HG02938 (cell line): ENCODE data around the gene GPRC5C.

Experiments
- ATAC-seq: cut with Tn5 transposase; IDR thresholded peaks from one replicate; pipeline ENCODE4 v1.9.1; 2021; ENCODE audit warnings: mild to moderate bottlenecking, moderate library complexity; ENCODE audit not compliant: unreplicated experiment

The GPRC5C gene

DNA sequence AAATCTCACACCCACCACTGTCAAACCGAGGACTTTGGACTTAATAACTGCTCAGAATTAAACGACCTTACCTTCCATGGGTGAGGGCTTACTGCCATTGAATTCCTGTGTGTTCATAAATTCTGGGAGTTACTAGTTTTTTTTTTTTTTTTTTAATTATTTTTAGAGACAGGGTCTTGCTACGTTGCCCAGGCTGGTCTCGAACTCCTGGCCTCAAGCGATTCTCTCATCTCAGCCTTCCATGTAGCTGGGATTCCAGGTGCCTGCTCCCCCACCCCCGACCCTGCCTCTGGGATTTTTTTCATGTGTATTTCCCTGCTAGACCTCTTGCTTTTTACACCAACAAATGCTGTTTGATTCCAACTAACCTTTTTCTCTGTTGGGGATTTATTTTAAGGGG, 19.7 kb downstream of the GPRC5C start:
- ATAC-seq, result no peak

DNA sequence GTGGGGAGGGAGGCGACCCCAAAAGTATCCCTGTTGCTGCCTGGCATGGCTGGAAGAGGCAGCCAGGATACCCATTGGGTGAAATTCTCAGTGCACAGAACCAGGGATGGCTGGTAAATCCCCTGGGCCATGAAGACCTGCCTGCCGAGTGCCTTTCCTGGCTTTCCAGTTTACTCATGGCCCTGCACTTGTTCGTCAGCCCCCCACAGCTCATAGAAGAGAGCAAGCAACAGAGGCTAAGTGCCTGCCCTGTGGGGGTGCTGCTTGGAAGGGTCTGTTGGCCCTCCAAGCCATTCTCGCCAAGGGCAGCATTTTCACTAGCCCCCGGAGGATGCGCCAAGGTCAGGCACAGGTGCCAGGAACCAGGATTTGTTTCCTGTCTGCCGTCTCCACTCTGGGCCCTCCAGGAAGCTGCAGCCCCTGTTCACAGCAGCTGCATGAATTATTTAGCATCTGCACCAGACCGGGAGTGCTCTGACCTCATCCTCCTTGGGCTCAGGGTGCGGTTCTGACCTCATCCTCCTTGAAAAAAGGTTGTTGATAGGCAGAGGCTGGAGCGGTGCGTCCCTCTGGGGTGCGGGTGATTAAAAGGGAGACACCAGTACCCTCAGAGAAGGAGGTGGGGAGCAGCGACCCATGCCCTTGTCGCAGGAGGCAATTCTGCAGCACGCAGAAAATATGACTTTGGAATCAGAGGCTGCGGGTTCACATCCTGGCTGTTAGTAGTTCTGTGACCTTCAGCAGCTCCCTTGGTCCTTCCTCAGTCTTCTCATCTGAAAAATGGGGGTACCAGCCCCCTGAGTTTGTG, 20.3 kb downstream of the GPRC5C start:
- no peak for ATAC-seq

DNA sequence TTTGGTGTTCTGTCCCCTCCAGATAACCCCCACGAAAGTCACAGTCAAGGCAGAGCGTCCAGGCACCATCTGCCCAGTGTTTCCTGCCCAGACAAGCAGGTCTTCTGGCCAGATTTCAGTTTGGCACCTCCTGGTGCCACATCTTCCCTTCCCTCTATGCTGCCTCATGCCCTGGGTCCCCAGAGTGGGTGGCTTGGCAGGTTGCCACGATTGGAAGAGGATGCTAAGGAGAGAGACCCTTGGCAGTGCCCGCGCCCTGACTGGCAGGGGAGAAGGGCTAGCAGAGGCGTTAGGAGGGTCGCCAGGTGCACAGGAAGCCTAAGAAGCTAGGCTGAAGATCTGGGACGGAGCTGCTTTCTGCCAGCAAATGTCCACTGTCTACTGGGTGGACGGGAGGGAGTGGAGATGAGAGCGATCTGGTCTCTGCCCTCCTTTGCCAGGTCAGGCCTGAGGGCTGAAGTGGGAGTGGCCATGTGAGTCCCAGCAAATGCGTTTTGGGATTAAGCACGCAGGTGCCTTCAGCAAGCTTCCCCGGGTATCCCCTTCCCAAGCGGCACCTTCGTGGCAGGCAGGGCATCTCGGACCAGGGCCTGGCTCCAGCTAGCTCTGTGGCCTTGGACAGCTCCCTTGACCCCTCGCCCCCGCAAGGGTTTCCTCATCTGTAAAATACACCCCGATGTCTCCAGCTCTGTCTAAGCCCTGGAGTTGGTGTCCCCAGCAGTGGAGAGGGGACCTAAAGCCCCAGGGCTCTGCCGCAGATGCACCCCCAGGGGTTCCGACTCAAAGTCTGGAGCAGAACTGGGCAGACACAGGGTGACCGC, 21.2 kb downstream of the GPRC5C start:
- no peak for ATAC-seq

DNA sequence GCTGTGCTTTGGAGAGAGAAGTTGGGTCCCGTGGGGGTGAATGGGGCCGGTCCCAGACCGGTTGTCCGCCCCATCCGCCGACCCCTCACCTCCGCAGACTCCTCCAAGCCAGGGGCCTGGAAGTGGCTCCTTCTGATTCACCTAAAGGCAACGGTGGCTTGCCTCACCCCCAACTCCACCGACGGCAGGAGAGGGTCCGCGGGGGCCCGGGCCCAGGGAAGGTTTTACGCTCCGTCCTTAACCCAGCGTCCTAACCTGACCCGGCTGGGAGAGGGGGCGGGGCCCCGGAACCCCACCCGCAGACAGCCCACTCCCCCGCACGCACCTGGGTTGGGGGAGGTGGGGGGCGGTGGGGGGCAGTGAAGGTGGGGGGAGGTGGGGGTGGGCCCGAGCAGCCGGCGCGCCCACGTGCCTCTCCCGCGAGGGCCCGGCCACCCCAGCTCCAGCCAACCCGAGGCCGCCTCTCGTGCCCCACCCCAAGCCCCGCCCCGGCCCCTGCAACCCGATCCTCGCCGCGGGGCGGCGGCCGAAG, 21.8 kb downstream of the GPRC5C start:
- peak; percentile 17 for ATAC-seq

DNA sequence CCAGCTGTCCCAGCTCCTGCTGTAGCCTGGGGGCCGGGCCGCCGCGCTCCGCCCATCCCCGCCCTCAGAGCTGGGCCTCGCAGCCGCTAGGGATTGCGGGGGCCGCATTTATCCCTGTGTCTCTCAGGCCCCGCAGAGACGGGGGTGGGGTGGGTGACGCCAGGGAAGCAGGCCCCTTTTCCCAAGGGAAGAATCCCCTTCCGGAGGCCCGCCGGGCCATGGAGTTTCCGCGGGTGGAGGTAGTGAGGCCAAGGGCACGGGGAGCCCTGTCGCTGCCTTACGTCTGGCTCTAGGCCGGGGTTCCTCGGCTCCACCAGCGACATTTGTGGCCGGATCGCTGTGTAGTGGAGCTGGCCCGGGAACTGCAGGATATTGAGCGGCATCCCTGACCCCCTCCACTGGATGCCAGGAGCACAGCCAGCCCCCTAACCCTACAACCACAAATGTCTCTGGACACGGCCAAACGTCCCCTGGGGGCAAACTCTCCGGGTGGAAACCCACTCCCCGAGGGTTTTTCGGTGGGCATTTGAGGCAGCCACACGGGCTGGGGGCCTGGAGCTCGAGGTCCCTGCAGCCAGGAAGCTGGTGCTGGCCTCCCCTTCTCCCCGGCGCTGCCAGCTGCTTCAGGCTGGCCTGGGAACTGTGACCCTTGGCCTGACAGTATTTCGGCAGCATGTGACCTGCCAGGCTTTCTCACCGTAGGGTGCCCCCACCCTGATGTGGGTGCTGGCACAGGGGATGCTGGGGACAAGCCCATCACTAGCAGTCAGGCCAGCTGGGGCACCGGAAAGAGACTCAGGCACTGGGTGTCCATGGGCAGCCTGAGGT, 22.5 kb downstream of the GPRC5C start:
- ATAC-seq, result peak; percentile 68

DNA sequence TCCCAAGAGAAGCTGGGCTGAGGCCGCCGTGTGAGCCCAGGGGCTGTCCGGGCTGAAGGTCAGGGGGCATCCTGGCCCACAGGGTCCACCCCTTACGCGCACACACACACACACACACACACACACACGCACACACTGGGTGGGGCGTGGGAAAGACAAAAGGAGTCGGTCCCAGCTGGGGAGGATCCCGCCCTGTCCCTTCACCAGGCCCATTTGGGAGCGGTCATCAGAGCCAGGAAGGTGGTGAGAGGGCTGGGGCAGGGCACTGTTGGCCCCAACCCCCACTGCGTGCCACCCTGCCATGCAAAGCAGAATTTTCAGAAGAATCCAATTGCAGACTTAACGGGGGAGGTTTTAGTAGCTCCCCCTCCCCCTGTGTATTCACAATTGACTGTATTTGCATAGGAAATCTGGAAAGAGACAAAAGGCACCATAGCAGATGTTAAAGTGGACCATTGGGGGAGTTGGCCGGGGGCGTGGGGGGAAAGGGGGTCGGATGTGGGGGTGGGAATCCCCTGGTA, 23.2 kb downstream of the GPRC5C start:
- ATAC-seq, result no peak

DNA sequence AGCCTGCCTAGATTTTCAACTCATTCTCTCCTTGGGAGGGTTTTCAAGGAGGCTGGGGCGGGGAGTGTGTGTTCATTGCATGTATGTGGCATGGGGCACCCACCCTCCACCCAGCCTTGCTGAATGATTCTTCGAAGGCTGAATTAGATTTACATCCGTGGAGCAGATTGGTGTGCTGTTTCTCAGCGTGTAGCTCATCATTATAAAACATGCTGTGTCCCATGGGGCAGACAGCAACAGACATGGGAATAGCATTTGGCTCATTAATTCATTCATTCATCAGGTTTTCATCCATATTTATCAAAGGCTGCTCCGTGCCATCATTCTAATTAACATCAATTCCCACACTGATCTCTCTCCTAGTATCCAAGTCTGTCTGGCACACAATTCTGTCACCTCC, 23.9 kb downstream of the GPRC5C start:
- ATAC-seq, result no peak

DNA sequence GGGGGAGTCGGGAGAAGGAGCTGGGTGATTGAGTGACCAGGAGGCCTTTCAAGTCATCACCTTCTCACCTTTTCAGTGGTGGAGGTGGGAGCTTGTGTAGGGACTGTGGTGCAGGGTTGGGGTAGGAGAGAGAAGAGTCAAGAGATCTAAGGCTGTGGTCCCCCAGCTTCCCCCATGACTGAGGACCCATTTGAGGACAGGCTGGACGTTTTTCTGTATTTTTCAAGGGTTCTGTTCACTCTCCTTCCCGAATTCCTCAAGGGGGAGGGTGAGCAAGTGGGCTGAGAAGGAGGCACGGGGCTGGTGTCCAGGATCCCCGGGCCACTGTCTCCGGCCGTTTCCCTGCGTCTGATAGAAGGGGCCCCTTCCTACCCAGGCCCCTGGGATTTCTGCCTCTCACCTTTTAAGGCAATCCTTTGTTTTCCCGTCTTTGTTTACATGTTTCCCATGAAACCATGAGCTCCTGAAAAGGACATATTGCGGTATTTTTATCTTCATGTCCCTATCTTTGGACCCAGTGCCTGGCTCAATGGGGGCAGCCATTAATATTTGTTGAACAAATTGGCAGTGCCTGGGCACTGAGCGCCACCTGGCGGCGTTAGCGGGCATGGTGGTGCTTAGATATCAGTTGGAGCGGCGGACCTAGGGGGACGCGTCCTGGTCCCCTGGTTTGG, 25.4 kb downstream of the GPRC5C start:
- ATAC-seq, result no peak

DNA sequence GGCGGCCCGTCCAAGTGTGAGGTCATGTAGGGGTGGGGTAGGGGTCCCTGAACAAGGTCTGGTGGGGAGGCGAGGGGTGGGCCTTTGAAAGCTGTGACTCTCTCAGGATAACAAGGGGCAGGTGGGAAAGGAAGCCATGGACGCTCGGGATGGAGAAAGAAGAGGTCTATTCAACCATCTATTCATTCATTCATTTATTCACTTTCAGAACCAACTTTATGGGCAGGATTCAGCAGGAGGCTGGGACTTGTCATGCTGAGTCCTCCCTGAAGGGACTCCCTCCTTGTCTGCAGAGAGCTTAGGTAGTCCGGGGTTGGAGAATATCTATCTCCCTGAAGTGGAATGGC, 25.9 kb downstream of the GPRC5C start:
- ATAC-seq, result no peak

DNA sequence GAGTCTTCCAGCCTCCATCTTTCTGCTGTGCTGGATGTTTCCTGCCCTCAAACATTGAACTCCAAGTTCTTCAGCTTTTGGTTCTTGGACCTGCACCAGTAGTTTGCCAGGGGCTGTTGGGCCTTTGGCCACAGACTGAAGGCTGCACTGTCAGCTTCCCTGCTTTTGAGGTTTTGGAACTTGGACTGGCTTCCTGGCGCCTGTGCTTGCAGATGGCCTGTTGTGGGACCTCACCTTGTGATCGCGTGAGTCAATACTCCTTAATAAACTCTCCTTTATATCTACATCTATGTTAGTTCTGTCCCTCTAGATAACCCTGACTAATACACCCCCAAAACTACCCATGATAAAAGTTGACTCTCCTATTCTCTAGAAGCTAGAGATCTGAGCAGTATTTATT, 26.9 kb downstream of the GPRC5C start:
- no peak for ATAC-seq

DNA sequence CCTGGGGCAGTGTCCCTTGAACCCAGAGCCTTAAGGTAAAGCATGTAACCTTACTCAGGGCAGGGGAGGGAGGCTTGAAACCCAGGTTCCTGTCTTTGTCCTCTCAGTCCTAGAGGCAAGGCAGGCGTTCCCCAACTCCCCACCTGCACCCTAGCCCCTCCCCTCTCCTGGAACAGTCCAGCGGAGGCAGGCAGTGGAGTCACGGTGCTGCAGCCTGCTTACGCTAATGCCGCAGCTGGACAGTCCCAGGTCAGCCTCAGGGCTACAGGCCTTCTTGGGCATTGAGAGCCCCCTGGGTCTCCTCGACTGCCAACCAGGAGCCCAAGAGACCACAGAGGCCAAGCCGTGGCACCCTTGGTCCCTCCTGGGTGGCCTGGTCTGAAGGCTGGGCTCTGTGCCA, 27.7 kb downstream of the GPRC5C start:
- ATAC-seq, result no peak

DNA sequence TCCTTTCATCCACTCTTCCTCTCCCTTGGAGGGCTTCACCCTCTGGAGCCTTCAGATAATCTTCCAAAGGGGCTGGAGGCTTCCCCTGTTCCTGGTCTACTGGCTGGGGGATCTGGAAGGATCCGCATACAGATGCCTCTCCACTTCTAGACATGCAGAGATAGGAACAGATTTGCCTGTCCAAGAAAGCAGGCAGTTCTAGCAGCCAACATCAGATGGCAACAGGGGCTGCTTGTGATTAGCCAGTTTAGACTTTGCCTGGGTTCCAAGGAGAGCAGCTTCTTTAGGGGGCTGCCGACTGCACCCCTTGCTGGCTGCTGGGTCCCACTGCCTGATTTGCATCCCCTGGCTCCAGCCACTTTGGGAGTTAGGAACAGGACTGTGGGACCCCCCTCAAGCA, 28.4 kb downstream of the GPRC5C start:
- no peak for ATAC-seq

DNA sequence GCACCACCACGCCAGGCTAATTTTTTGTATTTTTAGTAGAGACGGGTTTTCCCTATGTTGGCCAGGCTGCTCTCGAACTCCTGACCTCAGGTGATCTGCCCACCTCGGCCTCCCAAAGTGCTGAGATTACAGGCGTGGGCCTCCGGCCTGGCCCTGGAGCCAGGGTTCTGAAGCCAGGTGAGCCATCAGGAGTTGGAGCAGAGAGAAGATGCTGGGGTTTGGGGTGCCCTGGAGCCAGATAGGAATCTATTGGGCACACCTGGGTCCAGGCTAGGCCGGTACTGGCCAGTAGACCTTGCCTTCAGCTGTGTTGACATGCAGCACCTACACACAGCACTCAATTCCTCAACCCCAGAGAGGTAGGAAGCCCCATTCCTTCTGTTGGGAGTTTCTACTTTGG, 29.1 kb downstream of the GPRC5C start:
- no peak for ATAC-seq

DNA sequence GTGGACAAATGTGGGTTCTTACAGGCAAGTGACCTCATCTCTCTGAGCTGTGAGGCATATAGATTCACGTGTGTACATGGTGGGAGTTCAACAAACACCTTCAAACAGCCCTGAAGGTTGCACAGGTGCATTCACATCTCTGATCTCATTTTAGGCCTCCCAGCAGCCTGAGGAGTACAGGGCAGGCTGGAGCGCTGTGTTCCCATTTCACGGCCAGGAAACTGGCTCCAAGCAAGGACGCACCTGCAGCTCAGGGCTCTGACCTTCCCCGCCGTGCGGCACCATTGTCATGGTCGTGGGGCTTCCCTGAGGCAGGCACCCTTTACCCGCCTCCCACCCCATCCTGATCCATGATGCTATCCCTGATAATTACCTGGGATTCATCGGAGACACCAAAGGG, 29.7 kb downstream of the GPRC5C start:
- no peak for ATAC-seq

DNA sequence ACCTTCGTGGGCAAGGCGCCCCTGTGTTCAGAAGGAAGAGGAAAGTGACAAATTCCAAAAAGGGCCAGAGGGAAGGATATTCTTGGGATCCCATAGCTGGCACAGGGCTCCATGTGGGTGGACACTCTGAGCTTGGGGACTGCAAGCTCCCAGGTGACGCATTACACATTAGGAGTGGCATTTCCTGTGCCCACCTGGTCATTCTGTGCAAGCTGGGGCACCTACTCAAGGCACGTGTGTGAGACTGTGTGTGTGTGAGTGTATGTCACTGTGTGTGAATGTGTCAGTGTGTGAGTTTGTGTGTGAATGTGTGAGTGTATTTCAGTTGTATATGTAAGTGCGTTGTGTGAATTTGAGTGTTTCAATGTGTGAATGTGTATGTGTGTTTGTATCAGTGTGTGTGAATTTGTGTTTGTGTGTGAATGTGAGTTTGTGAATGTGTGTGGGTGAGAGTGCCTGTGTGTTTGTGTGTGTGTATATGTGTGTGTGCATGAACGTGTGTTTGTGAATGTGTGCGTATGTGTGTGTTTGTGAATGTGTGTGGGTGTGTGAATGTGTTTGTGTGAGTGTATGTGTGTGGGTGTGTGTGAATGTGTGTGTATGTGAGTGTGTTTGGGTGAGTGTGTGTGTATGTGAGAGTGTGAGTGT, 33.0 kb downstream of the GPRC5C start:
- ATAC-seq, result no peak

DNA sequence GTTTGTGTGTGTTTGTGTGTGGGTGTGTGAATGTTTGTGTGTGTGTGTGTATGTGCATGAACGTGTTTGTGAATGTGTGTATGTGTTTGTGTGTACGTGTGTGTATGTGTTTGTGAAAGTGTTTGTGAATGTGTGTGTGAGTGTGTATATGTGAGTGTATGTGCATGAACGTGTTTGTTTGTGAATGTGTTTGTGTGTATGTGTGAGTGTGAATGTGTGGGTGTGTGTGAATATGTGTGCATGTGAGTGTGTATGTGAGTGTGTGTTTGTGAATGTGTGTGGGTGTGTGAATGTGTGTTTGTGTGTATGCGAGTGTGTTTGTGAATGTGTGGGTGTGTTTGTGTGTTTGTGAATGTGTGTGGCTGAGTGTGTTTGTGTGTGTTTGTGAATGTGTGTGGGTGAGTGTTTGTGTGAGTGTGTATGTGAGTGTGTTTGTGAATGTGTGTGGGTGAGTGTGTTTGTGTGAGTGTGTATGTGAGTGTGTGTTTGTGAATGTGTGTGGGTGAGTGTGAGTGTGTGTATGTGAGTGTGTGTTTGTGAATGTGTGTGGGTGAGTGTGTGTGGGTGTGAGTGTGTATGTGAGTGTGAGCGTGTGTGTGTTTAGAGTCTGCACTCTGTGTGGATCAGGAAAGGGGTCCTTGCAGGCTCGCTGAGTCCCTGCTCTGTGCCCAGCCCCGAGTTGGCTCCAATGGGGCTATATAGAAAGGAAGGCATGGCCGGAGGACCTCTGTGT, 33.7 kb downstream of the GPRC5C start:
- ATAC-seq, result no peak

DNA sequence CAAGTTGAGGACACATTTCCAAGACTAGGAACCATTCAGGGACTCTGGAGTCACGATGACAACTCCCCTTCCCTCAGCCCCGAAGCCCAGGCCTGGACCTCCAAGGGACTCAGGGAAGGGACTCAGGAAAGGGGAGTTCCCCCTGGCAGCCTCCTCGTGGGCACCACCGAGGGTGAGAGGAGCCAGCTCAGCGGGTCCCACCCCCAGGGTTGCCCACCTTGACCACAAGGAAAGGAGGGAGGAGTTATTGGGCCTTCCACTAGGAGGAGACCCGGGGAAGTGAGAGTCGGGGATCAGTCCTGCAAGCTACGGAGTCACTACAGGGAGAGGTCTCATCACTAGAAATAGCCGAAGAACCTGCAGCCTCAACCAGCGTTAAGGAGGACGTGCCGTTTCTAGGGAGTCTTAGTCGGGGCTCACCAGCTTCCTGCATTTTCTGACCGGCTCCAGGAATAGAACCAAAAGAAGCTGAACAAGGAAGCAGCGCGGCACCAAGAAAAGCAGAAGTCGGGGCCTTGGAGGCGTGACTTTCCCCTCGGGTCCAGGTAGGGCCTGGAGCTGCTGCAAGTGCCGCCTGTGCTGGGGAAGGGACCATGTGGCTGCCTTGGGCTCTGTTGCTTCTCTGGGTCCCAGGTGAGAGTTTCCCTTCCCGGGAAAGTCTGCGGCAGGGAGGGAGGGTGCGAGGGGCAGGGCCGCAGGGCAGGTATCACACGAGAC, 34.4 kb downstream of the GPRC5C start, which contains the start of gene CD300A:
Gene CD300A, plus strand, starts transcription at position 524 of the 717 bp plus-strand sequence. Its CDS starts 70 bp downstream, at position 594.
- ATAC-seq, result no peak

DNA sequence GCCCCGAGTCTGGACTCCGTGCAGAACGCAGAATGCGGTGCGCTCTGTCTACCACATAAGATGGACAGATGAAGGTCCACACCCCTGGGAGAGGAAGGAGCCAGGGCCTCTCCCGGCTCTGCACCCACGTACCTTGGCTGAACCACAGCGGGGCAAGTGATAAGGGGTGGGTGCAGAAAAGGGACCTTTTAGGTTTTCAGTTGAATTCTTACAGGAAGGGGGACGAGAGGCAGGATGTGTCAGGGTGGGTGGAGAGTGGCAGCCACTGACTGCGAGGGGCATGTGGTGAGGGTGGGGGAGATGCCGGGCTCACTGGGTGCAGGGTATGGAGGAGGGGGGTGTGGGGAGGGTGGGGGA, 34.9 kb downstream of the GPRC5C start:
- ATAC-seq, result no peak
